ENCODE data around the gene TARS2. TPM values are rescaled to one million over a fixed set of nuclear protein-coding genes. Genes with fewer than 3 reads are reported as not detected.

TARS2 gene
- total RNA-seq, 2 donors from 2014 or later, result 17.4 to 30.2 TPM

DNA sequence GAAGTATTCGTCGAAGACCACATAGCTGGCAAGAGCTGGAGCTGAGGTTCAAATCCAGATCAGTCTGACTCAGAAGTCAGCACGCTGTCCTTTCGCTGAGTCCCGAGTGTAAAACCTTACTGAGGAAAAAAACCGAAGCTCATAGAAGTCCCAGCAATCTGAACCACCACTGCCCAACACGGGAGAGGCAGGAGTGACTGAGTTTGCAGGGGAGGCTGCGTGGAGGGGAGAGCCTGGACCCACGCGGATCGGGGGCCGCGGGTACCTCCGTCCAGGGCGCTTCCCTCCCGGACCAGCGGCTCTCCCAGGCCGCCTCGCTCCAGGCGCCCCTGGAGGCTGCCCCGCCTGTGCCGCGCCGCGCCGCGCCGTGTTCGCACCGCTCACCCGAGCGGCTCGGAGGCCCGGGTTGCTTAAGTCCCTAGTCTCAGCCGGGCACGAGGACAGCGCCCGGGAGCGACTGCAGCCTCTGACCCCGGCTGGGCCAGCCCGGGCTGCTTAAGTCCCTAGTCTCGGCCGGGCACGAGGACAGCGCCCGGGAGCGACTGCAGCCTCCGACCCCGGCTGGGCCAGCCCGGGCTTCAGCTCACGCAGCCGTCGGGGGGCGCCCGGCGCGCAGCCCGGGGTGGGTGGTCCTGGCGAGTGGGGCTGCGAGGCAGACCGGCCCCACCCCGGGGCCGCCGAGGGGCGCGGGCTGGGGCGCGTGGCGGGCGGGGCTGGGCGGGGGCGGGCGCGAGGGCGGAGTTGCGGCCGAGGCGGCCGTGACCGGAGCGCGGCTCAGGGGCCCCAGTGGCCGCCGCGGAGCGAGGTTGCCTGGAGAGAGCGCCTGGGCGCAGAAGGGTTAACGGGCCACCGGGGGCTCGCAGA, 61.6 kb downstream of the TARS2 start, which contains the start of gene ADAMTSL4:
Gene ADAMTSL4, plus strand, starts transcription at position 777 of the 864 bp plus-strand sequence. CDS start 2,881 bp downstream, outside the sequence.
- no peaks in the 10 kb centered on the region for H3K4me1 ChIP-seq (replicated peaks)
- no peaks in the 10 kb centered on the region for H3K9me3 ChIP-seq
- peak; percentile 14 for TF ChIP-seq POLR2A (IDR thresholded peaks at IDR 0.05)
- no peak for TF ChIP-seq POLR2AphosphoS5 (IDR thresholded peaks at IDR 0.05)
- TF ChIP-seq, protein P1, sequence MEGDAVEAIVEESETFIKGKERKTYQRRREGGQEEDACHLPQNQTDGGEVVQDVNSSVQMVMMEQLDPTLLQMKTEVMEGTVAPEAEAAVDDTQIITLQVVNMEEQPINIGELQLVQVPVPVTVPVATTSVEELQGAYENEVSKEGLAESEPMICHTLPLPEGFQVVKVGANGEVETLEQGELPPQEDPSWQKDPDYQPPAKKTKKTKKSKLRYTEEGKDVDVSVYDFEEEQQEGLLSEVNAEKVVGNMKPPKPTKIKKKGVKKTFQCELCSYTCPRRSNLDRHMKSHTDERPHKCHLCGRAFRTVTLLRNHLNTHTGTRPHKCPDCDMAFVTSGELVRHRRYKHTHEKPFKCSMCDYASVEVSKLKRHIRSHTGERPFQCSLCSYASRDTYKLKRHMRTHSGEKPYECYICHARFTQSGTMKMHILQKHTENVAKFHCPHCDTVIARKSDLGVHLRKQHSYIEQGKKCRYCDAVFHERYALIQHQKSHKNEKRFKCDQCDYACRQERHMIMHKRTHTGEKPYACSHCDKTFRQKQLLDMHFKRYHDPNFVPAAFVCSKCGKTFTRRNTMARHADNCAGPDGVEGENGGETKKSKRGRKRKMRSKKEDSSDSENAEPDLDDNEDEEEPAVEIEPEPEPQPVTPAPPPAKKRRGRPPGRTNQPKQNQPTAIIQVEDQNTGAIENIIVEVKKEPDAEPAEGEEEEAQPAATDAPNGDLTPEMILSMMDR (IDR thresholded peaks at IDR 0.05), result peak in 1 of 4 experiments; percentile 39
- no peak for DNase-seq (ENCODE audit: low spot score)
- WGBS, result under 1% methylated on average over 43 of the region's 91 CpGs
- H3K4me3 ChIP-seq, result peak within 1 kb of the TSS; percentile 50 to 52
- intact Hi-C loops (cut with DNase I), result no loop called here
- H3K27me3 ChIP-seq (replicated peaks; ENCODE audit: insufficient read depth), result no peaks in the 10 kb centered on the region
- H3K36me3 ChIP-seq, result no peaks in the 10 kb centered on the region
- H3K27ac ChIP-seq, result peak within 1 kb of the TSS; percentile 62 to 82

DNA sequence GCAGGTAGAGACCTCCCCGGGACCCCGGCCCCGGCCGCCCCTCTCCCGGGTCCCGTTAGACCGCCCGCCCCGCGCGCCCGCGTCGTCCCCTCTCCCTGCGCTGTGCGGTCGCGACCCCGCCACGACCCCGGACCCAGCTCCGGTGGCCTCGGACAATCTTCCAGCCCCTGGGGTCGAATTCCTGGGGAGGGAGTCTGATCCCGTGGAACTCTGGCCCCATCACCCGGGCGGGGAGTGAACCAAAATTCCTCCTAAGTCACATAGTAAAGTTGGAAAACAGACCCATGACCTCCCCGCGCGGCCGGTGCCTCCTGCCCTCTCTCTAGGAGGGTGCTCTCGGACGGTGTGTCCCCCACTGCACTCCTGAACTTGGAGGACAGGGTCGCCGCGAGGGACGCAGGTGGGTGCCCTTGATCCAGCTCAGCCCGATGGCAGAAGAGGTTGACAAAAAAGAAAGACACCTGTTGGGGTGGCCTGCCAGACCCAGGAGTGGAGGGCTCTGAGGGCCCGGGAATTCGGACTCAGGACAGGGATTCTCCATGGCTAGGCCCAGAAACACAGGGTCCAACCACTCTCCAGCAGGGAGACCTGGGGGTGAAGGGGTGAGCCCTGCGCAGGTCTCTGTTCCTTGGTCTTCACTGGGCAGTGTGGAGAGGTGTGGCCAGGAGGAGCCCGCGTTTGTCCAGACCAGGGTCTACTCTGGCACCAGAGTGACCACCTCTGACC, 62.4 kb downstream of the TARS2 start:
- no peak for DNase-seq (ENCODE audit: low spot score)
- TF ChIP-seq POLR2A (IDR thresholded peaks at IDR 0.05), result no peak
- TF ChIP-seq POLR2AphosphoS5 (IDR thresholded peaks at IDR 0.05), result no peak
- TF ChIP-seq, protein P1 (IDR thresholded peaks at IDR 0.05), result no peak
- no peaks in the 10 kb centered on the region for H3K9me3 ChIP-seq

DNA sequence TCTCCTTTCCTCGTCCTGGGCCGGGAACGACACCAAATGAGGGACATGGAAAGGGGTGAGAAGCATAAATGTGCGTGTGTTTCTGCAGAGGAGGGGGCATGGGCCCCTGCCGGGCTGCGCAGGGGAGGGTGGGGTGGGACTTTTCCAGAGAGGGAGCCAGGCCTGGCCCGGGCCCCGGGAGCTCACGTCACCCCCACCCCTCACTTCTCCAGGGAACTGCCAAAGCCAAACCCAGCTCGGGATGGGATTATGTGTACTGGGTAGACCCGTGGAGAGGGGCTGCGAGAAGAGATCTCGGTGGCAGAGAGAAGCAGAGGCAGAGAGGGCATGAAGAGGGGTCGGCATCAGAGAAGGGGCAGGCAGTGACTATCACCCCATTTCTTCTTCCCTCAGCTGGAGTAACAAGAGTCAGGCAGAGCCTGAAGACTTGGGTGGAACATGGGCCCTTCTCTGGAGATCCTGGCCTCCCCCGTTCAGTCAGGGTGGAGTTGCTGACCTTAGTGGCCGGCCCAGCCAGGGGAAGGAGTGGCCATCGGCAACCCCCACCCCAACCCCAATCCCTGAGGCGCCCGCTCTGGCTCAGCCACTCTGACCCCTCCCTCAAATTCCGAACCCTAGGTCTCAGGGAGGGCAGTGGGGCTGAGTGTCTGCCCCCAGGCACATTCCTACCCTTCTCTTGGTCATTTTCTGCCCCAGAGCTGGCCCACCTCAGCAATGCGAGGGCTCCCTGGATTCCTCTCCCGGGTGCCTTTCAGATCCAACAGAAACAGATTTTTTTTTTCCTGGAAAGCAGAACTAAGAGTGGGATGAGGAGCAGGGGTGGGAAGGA, 63.2 kb downstream of the TARS2 start:
- TF ChIP-seq POLR2AphosphoS5 (IDR thresholded peaks at IDR 0.05) (no peak), POLR2A (IDR thresholded peaks at IDR 0.05) (no peak)
- TF ChIP-seq, protein P1 (IDR thresholded peaks at IDR 0.05), result no peak
- no peaks in the 10 kb centered on the region for H3K4me1 ChIP-seq (replicated peaks)
- no peaks in the 10 kb centered on the region for H3K9me3 ChIP-seq
- whole genome bisulfite sequencing, result 57% methylated on average over 22 of the region's 22 CpGs
- H3K27me3 ChIP-seq (replicated peaks; ENCODE audit: insufficient read depth), result no peaks in the 10 kb centered on the region
- peak overlapping the region in 1 of 2 donors; percentile 82 for H3K27ac ChIP-seq
- no peaks in the 10 kb centered on the region for H3K36me3 ChIP-seq
- H3K4me3 ChIP-seq, result no peak overlapping the region
- intact Hi-C loops (cut with DNase I), result loop anchor here (5.0 to 10.0 kb wide), 2 partner anchors 83 to 186 kb away; partner anchors contain the start of gene RPRD2
- DNase-seq (ENCODE audit: low spot score), result no peak

More for the DNA sequence above, 62.4 kb downstream of the TARS2 start:
- WGBS, result 15% methylated on average over 25 of the region's 43 CpGs
- Histone ChIP-seq H3K4me1 (replicated peaks) (no peaks in the 10 kb centered on the region), H3K36me3 (no peaks in the 10 kb centered on the region), H3K27ac (peak overlapping the region; percentile 62 to 82), H3K27me3 (replicated peaks; ENCODE audit: insufficient read depth) (no peaks in the 10 kb centered on the region), H3K4me3 (peak overlapping the region; percentile 50 to 52)
- intact Hi-C loops (cut with DNase I), result loop anchor here (5.0 to 10.0 kb wide), 2 partner anchors 82 to 185 kb away; partner anchors contain the start of gene RPRD2

DNA sequence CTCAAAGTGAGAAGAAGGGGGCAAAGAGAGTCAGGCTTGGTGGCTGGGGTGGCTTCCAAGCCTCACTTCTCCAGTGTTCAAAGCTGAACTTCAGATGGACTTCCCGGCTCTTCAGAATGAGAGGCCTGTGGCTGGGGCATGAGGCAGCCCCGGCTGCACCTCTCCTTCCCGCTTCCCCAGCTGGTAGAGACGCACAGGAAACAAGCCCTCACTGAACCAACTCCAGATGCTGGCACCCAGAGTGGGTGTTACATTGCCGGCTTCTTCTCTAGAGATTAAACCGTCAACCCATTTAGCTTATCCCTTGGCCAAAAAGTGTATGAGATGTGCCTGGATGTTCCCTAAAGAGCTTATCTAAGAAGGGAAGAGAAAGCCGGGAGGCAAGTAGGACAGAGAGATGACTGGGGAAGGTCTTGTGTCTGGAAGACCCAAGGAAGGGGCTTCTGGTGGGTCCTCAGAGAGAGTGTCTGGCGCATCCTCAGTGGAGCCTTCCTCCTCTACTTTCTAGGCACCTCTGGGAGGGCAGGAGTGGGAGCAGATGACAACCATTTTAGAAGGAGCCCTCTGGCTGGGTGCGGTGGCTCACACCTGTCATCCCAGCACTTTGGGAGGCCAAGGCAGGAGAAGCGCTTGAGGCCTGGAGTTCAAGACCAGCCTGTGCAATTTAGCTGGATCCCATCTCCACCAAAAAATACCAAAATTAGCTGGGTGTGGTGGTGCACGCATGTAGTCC, 64.0 kb downstream of the TARS2 start:
- H3K4me3 ChIP-seq, result no peak overlapping the region
- intact Hi-C loops (cut with DNase I), result loop anchor here (5.0 to 10.0 kb wide), 2 partner anchors 84 to 186 kb away; partner anchors contain the start of gene RPRD2
- no peaks in the 10 kb centered on the region for H3K27me3 ChIP-seq (replicated peaks; ENCODE audit: insufficient read depth)
- WGBS, result 78% methylated on average over 11 of the region's 11 CpGs
- no peaks in the 10 kb centered on the region for H3K4me1 ChIP-seq (replicated peaks)
- no peaks in the 10 kb centered on the region for H3K36me3 ChIP-seq
- H3K27ac ChIP-seq, result peak overlapping the region; percentile 33 to 57
- TF ChIP-seq POLR2A (IDR thresholded peaks at IDR 0.05), result no peak
- no peak for TF ChIP-seq POLR2AphosphoS5 (IDR thresholded peaks at IDR 0.05)
- TF ChIP-seq, protein P1 (IDR thresholded peaks at IDR 0.05), result no peak
- H3K9me3 ChIP-seq, result no peaks in the 10 kb centered on the region
- no peak for DNase-seq (ENCODE audit: low spot score)
